ENCODE data around the gene ALG3. TPM values are rescaled to one million over a fixed set of nuclear protein-coding genes. Genes with fewer than 3 reads are reported as not detected.
A peak's percentile ranks its signal among the peaks of the same experiment; 100 is the strongest.

The ALG3 gene
- total and polyA plus RNA-seq, 2 experiments from 2014 or later = 76.9 to 109 TPM

- peaks cover 61% of the 10 kb centered on the region for H3K27me3 ChIP-seq (ENCODE audit: insufficient read depth)
- no peak for ATAC-seq
- peaks cover 55% of the 10 kb centered on the region for H3K27me3 Mint-ChIP-seq (ENCODE audit: insufficient read depth, low read depth, poor library complexity)
These were observed 10.2 kb upstream of the ALG3 start for GRCh38 chr3:184258926-184259325.

More at GRCh38 chr3:184258926-184259325, 10.2 kb upstream of the ALG3 start:
- Mint-ChIP-seq H3K4me3 (peak overlapping the region; percentile 65; the same call in 2 of the 3 replicates), H3K27ac (no peak overlapping the region), H3K4me1 (peaks cover 14% of the 10 kb centered on the region), H3K36me3 (ENCODE audit: low read depth) (peaks cover 8% of the 10 kb centered on the region; the same call in 1 of the 3 replicates), H3K9me3 (no peaks in the 10 kb centered on the region; the same call in 1 of the 3 replicates)
- no peak overlapping the region for H2AFZ ChIP-seq
- no peaks in the 10 kb centered on the region for H3K36me3 ChIP-seq (ENCODE audit: insufficient read depth)
- H3K4me1 ChIP-seq (ENCODE audit: insufficient read depth) = peaks cover 3% of the 10 kb centered on the region; the same call in 1 of the 2 replicates
- DNase-seq (ENCODE audit: low spot score) = no peak
- no peak overlapping the region for H3K27ac ChIP-seq (ENCODE audit: low read depth)
- no peak overlapping the region for H3K4me3 ChIP-seq
- no peaks in the 10 kb centered on the region for H3K9me2 ChIP-seq (ENCODE audit: insufficient read depth)
- H3K4me2 ChIP-seq = no peak overlapping the region; the same call in 1 of the 2 replicates
- peaks cover 24% of the 10 kb centered on the region for H4K20me1 ChIP-seq (replicated peaks; ENCODE audit: insufficient read depth)
- H3K79me2 ChIP-seq (replicated peaks; ENCODE audit: insufficient read depth) = no peaks in the 10 kb centered on the region
- peaks cover 15% of the 10 kb centered on the region for H3F3A ChIP-seq (replicated peaks; ENCODE audit: low read depth)
- TF ChIP-seq CTCF (conservative IDR thresholded peaks at IDR 0.05; ENCODE audit: low read depth in 2 of 2) (no peak), EZH2phosphoT487 (IDR thresholded peaks at IDR 0.05; ENCODE audit: unreplicated experiment) (no peak), CREB1 (CRISPR knock-in tag; IDR thresholded peaks at IDR 0.05; ENCODE audit: low read depth) (no peak), STAT1 (IDR thresholded peaks at IDR 0.05; ENCODE audit: unreplicated experiment) (no peak), NANOG (IDR thresholded peaks at IDR 0.05; ENCODE audit: borderline replicate concordance) (no peak), ZNF331 (CRISPR knock-in tag; IDR thresholded peaks at IDR 0.05; ENCODE audit: low read depth) (no peak)
- TF ChIP-seq, protein P1, sequence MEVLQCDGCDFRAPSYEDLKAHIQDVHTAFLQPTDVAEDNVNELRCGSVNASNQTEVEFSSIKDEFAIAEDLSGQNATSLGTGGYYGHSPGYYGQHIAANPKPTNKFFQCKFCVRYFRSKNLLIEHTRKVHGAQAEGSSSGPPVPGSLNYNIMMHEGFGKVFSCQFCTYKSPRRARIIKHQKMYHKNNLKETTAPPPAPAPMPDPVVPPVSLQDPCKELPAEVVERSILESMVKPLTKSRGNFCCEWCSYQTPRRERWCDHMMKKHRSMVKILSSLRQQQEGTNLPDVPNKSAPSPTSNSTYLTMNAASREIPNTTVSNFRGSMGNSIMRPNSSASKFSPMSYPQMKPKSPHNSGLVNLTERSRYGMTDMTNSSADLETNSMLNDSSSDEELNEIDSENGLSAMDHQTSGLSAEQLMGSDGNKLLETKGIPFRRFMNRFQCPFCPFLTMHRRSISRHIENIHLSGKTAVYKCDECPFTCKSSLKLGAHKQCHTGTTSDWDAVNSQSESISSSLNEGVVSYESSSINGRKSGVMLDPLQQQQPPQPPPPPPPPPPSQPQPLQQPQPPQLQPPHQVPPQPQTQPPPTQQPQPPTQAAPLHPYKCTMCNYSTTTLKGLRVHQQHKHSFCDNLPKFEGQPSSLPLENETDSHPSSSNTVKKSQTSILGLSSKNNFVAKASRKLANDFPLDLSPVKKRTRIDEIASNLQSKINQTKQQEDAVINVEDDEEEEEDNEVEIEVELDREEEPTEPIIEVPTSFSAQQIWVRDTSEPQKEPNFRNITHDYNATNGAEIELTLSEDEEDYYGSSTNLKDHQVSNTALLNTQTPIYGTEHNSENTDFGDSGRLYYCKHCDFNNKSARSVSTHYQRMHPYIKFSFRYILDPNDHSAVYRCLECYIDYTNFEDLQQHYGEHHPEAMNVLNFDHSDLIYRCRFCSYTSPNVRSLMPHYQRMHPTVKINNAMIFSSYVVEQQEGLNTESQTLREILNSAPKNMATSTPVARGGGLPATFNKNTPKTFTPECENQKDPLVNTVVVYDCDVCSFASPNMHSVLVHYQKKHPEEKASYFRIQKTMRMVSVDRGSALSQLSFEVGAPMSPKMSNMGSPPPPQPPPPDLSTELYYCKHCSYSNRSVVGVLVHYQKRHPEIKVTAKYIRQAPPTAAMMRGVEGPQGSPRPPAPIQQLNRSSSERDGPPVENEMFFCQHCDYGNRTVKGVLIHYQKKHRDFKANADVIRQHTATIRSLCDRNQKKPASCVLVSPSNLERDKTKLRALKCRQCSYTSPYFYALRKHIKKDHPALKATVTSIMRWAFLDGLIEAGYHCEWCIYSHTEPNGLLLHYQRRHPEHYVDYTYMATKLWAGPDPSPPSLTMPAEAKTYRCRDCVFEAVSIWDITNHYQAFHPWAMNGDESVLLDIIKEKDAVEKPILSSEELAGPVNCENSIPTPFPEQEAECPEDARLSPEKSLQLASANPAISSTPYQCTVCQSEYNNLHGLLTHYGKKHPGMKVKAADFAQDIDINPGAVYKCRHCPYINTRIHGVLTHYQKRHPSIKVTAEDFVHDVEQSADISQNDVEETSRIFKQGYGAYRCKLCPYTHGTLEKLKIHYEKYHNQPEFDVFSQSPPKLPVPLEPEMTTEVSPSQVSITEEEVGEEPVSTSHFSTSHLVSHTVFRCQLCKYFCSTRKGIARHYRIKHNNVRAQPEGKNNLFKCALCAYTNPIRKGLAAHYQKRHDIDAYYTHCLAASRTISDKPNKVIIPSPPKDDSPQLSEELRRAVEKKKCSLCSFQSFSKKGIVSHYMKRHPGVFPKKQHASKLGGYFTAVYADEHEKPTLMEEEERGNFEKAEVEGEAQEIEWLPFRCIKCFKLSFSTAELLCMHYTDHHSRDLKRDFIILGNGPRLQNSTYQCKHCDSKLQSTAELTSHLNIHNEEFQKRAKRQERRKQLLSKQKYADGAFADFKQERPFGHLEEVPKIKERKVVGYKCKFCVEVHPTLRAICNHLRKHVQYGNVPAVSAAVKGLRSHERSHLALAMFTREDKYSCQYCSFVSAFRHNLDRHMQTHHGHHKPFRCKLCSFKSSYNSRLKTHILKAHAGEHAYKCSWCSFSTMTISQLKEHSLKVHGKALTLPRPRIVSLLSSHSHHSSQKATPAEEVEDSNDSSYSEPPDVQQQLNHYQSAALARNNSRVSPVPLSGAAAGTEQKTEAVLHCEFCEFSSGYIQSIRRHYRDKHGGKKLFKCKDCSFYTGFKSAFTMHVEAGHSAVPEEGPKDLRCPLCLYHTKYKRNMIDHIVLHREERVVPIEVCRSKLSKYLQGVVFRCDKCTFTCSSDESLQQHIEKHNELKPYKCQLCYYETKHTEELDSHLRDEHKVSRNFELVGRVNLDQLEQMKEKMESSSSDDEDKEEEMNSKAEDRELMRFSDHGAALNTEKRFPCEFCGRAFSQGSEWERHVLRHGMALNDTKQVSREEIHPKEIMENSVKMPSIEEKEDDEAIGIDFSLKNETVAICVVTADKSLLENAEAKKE (CRISPR knock-in tag; IDR thresholded peaks at IDR 0.05) = no peak

Measured in GM23338 (cell line).